Coronary artery (tissue), 2 donors: Measurements from ENCODE around the gene RINT1.

Experiments used
- DNase-seq: peaks from one replicate; pipeline ENCODE4 v3.0.0-alpha.2; 2017; ENCODE audit warnings: low spot score
- H3K27ac ChIP-seq, 2 donors: fragments of 200-600 bp; sonication (generic); one replicate each; pipeline ENCODE4 v1.5.1; 2016 to 2019
- H3K4me3 ChIP-seq: fragments of 200-600 bp; sonication (generic); 2 replicates; pipeline ENCODE4 v1.5.1; 2016; ENCODE audit warnings: mild to moderate bottlenecking, moderate library complexity
- TF ChIP-seq, protein P1 (sequence below): fragments of 200-600 bp; sonication (generic); IDR thresholded peaks from one replicate; pipeline ENCODE4 v1.5.1; 2019; ENCODE audit warnings: antibody characterized with exemption

RINT1 gene

DNA sequence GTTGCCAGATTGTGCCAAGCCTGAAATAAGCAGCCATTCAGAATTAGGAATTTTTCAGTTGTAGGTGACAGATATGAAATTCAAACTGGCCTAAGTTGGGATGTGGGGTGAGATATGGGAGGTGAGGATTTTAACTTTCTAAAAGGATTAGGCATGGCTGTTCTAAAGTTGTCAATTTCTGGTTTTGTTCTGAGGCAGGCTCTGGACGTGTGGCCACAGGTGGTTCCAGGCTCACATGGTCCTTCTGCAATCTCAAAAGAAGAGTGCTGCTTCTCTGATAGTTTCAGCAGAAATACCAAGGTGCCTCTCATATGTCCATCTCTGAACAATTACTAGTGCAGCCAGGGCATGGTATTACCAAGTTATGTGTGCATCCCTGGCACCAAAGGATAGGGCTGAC, 27.9 kb downstream of the RINT1 start:
- TF ChIP-seq, protein P1, sequence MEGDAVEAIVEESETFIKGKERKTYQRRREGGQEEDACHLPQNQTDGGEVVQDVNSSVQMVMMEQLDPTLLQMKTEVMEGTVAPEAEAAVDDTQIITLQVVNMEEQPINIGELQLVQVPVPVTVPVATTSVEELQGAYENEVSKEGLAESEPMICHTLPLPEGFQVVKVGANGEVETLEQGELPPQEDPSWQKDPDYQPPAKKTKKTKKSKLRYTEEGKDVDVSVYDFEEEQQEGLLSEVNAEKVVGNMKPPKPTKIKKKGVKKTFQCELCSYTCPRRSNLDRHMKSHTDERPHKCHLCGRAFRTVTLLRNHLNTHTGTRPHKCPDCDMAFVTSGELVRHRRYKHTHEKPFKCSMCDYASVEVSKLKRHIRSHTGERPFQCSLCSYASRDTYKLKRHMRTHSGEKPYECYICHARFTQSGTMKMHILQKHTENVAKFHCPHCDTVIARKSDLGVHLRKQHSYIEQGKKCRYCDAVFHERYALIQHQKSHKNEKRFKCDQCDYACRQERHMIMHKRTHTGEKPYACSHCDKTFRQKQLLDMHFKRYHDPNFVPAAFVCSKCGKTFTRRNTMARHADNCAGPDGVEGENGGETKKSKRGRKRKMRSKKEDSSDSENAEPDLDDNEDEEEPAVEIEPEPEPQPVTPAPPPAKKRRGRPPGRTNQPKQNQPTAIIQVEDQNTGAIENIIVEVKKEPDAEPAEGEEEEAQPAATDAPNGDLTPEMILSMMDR, result no peak
- DNase-seq, result no peak
- Histone ChIP-seq H3K4me3 (no peak overlapping the region), H3K27ac (no peak overlapping the region)

DNA sequence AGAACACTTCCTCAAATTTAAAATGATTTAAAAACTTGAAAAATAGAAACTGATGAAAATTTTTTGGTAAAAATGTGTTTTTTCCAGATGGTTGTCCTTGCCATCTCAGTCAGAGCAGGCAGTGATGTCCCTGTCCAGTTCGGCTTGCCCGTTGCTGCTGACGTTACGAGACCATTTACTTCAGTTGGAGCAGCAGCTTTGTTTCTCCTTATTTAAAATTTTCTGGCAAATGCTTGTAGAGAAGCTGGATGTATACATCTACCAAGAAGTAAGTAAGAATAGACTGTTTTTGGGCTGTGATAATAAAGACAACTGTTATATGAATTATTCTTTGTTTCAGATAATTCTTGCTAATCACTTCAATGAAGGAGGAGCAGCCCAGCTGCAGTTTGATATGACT, 33.2 kb downstream of the RINT1 start:
- H3K4me3 ChIP-seq, result no peak overlapping the region
- no peak overlapping the region for H3K27ac ChIP-seq
- TF ChIP-seq, protein P1, result no peak
- DNase-seq, result no peak

GRCh38 chr7:105567024-105567423, 35.0 kb downstream of the RINT1 start:
- DNase-seq, result no peak
- TF ChIP-seq, protein P1, result no peak
- no peak overlapping the region for H3K4me3 ChIP-seq
- no peak overlapping the region for H3K27ac ChIP-seq

GRCh38 chr7:105567821-105568220, 35.8 kb downstream of the RINT1 start:
- no peak for DNase-seq
- no peak overlapping the region for H3K4me3 ChIP-seq
- no peak overlapping the region for H3K27ac ChIP-seq
- TF ChIP-seq, protein P1, result no peak

GRCh38 chr7:105571891-105572290, 39.9 kb downstream of the RINT1 start:
- TF ChIP-seq, protein P1, result no peak
- DNase-seq, result no peak
- Histone ChIP-seq H3K27ac (no peak overlapping the region), H3K4me3 (no peak overlapping the region)

GRCh38 chr7:105577251-105577650, 45.2 kb downstream of the RINT1 start:
- TF ChIP-seq, protein P1, result no peak
- no peak overlapping the region for H3K4me3 ChIP-seq
- H3K27ac ChIP-seq, result no peak overlapping the region
- DNase-seq, result no peak

DNA sequence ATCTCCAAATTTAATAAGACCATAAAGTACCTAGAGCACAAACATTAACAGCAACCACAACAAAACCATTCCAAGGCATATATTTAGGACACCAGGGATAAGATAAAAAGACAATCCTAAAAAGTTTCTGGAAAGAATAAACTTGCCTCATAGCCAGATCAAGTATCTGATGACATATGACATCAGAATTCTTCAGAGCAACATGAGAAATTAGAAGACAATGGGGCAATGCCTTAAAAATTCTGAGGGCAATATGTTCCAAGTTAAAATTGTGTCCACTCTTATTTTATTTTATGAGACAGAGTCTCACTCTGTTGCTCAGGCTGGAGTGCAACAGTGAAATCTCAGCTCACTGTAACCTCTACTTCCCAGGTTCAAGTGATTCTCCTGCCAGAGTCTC, 46.5 kb downstream of the RINT1 start:
- H3K4me3 ChIP-seq, result no peak overlapping the region
- H3K27ac ChIP-seq, result no peak overlapping the region
- DNase-seq, result no peak
- TF ChIP-seq, protein P1, result no peak
